OCI-LY7 (cell line): ENCODE results near the gene HENMT1.

ENCODE experiments used
- CTCF ChIP-seq: fragments of 200-600 bp; sonication (generic); conservative IDR thresholded peaks from 2 replicates; pipeline ENCODE4 v1.5.1; 2014; ENCODE audit warnings: mild to moderate bottlenecking, antibody characterized with exemption, low read length, moderate library complexity, mixed read lengths
- EZH2phosphoT487 ChIP-seq: fragments of 200-600 bp; sonication (generic); IDR thresholded peaks from 2 replicates; pipeline ENCODE4 v1.6.1; 2018; ENCODE audit warnings: low read depth, borderline replicate concordance, mild to moderate bottlenecking, mixed run types, antibody characterized with exemption, low read length, moderate library complexity, mixed read lengths

- no peak for TF ChIP-seq CTCF
- no peak for TF ChIP-seq EZH2phosphoT487
Measured at GRCh38 chr1:108664481-108664880, 3.6 kb upstream of the HENMT1 start.
